Esophagus muscularis mucosa (tissue), 4 donors: Measurements from ENCODE around the gene GRK4.

Source experiments
- CTCF ChIP-seq, 3 experiments: fragments of 200-600 bp in 2 of 3; fragments of 450-650 bp in 1 of 3; sonication (generic) in 2 of 3; IDR thresholded peaks; one replicate each; pipeline ENCODE4 v1.5.1; 2017 to 2019; ENCODE audit warnings: antibody characterized with exemption in 3 of 3, mild to moderate bottlenecking in 2 of 3, moderate library complexity in 1 of 3
- EP300 ChIP-seq: sonication (generic); formaldehyde crosslinking; IDR thresholded peaks from one replicate; pipeline ENCODE4 v1.6.1; 2017; ENCODE audit warnings: antibody characterized with exemption
- POLR2A ChIP-seq: fragments of 450-650 bp; IDR thresholded peaks from one replicate; pipeline ENCODE4 v1.6.1; 2017; ENCODE audit warnings: antibody characterized with exemption, moderate library complexity, mild to moderate bottlenecking, low read depth

GRCh38 chr4:2934813-2935761, 28.3 kb upstream of the GRK4 start:
- TF ChIP-seq CTCF (IDR thresholded peaks at IDR 0.05) (peak in 1 of 3 experiments; percentile 7), EP300 (no peak), POLR2A (peak; percentile 91)
